Subcutaneous adipose tissue (tissue), 4 donors: Measurements from ENCODE around the gene MME. TPM values are rescaled to one million over a fixed set of nuclear protein-coding genes. Genes with fewer than 3 reads are reported as not detected.

Experiments used
- total RNA-seq, 4 donors: library from RNA; depleted of rRNA; stranded (reverse); fragments of >200 nt; gene quantifications; one replicate each; pipeline ENCODE4 v1.1.0, GENCODE V29; 2016
- TF ChIP-seq, protein P1 (sequence below): fragments of 450-650 bp; IDR thresholded peaks from one replicate; pipeline ENCODE4 v1.5.1; 2016; ENCODE audit warnings: low read depth, mild to moderate bottlenecking, control low read depth, antibody characterized with exemption, moderate library complexity

The MME gene
- 100 to 1,000 TPM; 116 to 408 (median 226) TPM for total RNA-seq

DNA sequence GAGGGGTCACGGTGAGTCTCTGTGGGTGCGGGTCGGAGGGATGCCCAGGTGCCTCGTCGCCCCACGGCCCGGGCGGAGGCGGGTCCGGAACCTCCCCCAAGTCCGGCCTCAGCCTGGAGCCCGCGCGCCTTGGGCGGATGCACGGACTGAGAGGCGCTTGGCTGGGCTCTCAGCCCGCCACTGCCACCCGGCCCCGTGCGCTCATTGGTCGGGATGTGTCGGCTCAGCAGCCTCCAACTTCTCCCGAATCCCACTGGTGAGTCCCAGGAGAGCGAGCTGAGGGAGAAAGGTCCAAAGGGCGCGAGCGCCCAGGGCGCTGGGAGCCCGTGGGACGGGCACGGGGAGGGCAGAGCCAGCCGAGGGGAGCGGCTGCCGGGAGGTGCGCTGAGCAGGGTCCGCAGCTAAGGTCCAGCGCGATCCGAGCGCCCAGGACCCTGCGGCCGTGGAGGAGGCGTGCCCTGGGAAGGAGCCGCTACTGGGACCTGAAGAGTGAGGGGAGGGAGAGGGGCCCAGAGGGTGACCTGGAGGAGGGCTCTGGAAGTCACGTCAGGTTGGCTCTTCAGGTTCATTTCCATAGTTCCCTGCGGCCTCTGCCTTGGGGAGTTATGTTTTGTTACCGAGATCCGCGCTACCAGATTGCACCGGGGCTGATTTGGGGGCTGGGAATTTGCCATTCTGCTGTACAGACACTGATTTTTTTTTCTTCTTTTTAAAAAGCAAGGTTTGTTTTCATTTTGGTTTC lies at the start of gene MME:
TSS of gene MME (plus strand) at position 574 of the 742 bp plus-strand sequence. CDS start 3,849 bp downstream, outside the sequence.
- TF ChIP-seq, protein P1, sequence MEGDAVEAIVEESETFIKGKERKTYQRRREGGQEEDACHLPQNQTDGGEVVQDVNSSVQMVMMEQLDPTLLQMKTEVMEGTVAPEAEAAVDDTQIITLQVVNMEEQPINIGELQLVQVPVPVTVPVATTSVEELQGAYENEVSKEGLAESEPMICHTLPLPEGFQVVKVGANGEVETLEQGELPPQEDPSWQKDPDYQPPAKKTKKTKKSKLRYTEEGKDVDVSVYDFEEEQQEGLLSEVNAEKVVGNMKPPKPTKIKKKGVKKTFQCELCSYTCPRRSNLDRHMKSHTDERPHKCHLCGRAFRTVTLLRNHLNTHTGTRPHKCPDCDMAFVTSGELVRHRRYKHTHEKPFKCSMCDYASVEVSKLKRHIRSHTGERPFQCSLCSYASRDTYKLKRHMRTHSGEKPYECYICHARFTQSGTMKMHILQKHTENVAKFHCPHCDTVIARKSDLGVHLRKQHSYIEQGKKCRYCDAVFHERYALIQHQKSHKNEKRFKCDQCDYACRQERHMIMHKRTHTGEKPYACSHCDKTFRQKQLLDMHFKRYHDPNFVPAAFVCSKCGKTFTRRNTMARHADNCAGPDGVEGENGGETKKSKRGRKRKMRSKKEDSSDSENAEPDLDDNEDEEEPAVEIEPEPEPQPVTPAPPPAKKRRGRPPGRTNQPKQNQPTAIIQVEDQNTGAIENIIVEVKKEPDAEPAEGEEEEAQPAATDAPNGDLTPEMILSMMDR: no peak

DNA sequence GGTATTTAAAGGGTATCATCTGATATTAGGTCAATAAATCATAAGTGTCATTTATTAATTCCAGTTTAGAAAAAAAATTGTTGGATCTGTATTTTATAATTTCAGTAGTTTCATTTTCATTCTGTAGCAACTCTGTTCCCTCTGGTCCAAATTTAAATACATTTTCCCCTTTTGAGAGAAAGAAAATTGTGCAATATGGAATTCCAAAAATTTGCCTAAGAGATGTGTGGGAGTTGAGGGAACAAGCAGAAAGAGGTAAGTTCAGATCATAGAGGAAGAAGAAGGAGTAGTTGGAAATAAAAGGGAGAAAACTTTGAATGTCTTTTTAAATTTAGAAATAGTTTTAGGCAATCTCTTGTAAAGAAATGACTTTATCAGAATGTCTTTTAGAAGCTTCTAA lies 48.9 kb upstream of the MME start:
- TF ChIP-seq, protein P1: no peak

DNA sequence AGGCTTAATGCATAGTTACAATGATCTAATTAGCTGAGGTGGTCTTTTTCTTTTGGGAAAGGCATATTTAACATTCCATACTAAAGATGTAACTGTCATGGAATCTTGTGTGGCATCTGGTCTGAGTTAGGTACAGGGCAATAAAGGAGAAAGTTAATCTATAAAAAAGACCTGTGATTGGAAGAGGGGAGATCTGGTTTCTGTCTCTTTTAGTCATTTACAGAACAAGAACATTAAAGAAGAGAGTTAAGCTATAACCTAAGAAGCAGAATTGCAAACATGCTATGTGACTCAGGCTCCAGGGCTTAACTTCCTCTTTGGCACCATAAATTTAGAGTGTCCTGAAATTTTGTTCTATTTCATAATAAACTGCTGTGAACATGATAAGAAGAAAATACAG lies 47.2 kb upstream of the MME start:
- TF ChIP-seq, protein P1: no peak

DNA sequence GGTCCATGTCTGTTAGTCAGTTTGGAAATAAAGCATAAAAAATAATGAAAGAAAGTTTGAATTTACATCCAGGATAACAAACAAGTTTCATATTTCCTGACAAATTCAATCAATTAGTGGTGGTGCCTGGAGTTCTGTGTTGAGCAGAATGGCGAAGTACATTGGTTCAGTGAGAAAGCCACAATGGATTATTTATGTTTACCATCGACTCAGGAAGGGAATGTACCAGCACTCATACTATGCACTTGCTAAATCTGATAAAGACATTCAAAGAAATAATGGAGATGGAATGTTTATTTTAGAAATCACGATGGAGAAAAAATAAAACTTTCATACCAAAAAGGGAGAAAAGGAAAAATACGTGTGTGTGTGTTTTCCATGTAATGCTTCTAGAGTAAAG lies 45.3 kb upstream of the MME start:
- TF ChIP-seq, protein P1: no peak

DNA sequence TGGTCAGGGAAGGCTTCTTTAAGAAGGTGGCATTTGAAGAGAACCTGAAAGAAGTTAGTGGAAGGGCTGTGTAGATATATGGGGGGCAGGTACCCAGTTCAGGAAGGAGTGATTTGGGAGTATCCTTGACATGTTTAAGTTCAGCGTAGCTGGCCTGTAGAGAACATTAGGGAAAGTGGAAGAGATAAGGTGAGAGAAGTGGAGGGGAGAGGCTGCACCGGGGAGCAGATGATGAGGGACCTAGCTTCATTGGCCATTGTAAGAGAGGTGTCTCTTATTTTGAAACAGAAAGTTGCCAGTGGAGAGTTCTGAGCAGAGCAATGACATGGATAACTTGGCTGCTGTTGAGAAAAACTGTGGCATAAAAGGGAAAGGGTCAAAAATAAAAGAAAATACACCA lies 44.6 kb upstream of the MME start:
- TF ChIP-seq, protein P1: no peak

DNA sequence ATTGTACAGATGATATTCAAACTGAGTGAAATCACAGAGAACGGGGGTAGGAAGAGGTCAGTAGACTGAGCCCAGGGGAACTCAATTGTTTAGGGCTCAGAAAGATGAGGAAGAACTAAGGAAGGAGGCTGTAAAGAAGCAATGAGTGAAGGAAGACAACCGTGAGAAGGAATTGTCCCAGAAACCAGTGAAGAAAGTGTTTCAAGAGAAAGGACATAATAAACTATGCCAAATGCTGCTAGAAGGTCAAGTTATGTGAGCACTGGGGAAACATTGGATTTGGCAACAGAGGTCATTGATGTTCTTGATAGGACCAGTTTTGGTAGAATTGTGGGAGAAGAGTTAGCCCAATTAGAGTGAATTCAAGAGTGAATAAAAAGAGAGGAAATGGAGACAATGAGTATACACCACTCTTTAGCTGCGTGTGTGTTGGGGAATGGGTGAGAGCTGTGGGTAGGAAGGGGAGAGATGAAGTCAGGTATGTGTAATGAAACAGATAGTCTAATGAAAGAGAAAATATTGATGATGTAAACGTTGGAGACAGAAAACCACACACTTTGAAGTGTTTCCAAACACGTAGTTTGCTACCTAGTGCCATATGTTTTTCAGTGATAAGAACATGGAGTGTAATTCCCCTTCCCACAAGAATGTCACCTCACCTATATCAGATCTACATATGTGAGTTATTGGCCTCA lies 42.5 kb upstream of the MME start:
- TF ChIP-seq, protein P1: no peak

DNA sequence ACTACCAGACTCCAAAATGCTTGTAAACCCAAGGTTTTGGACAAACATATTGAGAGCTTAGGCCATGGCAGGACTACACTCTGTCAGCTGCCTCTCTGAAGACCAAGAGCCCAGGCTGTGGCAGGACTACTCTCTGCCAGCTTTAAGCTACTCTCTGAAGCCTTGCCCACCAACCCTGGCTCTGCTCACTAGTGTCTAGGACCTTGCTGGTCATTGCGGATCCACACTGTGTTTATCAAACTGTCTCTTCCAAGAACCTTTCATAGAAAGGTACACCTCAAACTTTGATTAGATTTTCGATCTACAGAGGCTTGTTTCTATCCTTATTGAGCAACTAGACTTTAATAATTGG lies 41.9 kb upstream of the MME start:
- TF ChIP-seq, protein P1: no peak
